Lower leg skin (tissue), 3 donors: ENCODE data around the gene NDUFAF2.

Source experiments
- POLR2A ChIP-seq, 2 donors: fragments of 450-650 bp; IDR thresholded peaks; one replicate each; pipeline ENCODE4 v1.6.1; 2016 to 2017; ENCODE audit warnings: antibody characterized with exemption in 2 of 2, mild to moderate bottlenecking in 1 of 2, moderate library complexity in 1 of 2
- TF ChIP-seq, protein P1 (sequence below), 3 donors: fragments of 450-650 bp; IDR thresholded peaks; one replicate each; pipeline ENCODE4 v1.5.1; 2016; ENCODE audit warnings: antibody characterized with exemption in 3 of 3, mild to moderate bottlenecking in 3 of 3, moderate library complexity in 2 of 3

DNA sequence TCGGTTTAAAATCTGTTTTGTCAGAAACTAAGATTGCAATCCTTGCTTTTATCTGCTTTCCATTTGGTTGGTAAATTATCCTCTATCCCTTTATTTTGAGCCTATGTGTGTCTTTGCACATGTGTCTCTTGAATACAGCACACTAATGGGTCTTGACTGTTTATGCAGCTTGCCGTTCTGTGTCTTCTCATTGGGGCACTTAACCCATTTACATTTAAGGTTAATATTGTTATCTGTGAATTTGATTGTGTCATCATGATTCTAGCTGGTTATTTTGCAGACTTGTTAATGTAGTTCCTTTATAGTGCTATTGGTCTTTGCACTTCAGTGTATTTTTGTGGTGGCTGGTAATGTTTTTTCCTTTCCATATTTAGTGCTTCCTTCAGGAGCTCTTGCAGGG is 253.6 kb downstream of the NDUFAF2 start:
- TF ChIP-seq, protein P1, sequence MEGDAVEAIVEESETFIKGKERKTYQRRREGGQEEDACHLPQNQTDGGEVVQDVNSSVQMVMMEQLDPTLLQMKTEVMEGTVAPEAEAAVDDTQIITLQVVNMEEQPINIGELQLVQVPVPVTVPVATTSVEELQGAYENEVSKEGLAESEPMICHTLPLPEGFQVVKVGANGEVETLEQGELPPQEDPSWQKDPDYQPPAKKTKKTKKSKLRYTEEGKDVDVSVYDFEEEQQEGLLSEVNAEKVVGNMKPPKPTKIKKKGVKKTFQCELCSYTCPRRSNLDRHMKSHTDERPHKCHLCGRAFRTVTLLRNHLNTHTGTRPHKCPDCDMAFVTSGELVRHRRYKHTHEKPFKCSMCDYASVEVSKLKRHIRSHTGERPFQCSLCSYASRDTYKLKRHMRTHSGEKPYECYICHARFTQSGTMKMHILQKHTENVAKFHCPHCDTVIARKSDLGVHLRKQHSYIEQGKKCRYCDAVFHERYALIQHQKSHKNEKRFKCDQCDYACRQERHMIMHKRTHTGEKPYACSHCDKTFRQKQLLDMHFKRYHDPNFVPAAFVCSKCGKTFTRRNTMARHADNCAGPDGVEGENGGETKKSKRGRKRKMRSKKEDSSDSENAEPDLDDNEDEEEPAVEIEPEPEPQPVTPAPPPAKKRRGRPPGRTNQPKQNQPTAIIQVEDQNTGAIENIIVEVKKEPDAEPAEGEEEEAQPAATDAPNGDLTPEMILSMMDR (IDR thresholded peaks at IDR 0.05): no peak
- TF ChIP-seq POLR2A (IDR thresholded peaks at IDR 0.05): no peak
